ENCODE data around the gene RPS23. TPM values are rescaled to one million over a fixed set of nuclear protein-coding genes. Genes with fewer than 3 reads are reported as not detected.
A peak's percentile ranks its signal among the peaks of the same experiment; 100 is the strongest.

Gene RPS23
- total RNA-seq, 1 donor from 2014 or later: 5,433 TPM

DNA sequence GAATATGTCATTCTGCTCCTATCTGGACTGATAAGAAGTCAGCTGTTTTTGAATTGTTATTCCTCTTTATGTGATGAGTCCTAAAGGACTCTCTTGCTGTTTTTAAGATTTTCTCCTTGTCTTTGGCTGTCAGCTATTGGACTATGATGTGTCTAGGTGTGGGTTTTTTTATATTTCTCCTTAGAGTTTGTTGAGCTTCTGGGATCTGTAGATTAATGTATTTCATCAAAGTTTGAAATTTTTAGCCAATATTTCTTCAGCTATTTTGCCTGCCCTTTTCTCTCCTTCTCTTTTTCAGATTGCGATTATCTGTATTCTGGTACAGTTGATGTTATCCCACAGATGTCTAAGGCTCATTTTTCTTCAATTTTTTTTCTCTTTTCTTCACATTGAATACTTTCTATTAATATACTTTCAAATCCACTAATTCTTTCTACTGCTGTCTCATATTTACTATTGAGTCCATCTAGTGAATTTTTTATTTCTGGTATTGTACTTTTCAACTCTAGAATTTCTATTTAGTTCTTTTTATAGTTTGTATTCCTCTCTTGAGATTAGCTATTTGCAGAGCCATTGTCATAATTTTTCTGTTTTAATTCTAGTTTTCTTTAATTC, 31.1 kb downstream of the RPS23 start:
- Mint-ChIP-seq H3K27me3 (ENCODE audit: insufficient read depth, low read depth) (no peaks in the 10 kb centered on the region), H3K4me1 (no peaks in the 10 kb centered on the region), H3K27ac (no peak overlapping the region), H3K9me3 (peaks cover 18% of the 10 kb centered on the region), H3K4me3 (no peak overlapping the region), H3K36me3 (peaks cover 8% of the 10 kb centered on the region)
- H3K27me3 ChIP-seq: no peaks in the 10 kb centered on the region
- H3K4me2 ChIP-seq: no peak overlapping the region
- H3K27ac ChIP-seq: no peak overlapping the region
- H3K9ac ChIP-seq: no peak overlapping the region
- H3K4me3 ChIP-seq: no peak overlapping the region
- H3K4me1 ChIP-seq: no peaks in the 10 kb centered on the region
- no peaks in the 10 kb centered on the region for H3K79me2 ChIP-seq (ENCODE audit: low read depth)
- DNase-seq (ENCODE audit: low spot score): no peak
- H3K36me3 ChIP-seq: no peaks in the 10 kb centered on the region
- peaks cover 6% of the 10 kb centered on the region for H3K9me3 ChIP-seq (ENCODE audit: low read depth)
- H3F3A ChIP-seq (ENCODE audit: low read depth): no peaks in the 10 kb centered on the region
- H4K20me1 ChIP-seq (ENCODE audit: low read depth): no peaks in the 10 kb centered on the region
- no peak for TF ChIP-seq EZH2 (IDR thresholded peaks at IDR 0.05)
- no peak for TF ChIP-seq EZH2phosphoT487 (IDR thresholded peaks at IDR 0.05)
- no peak for TF ChIP-seq CTCF (IDR thresholded peaks at IDR 0.05)
- H2AFZ ChIP-seq (replicated peaks): no peak overlapping the region

- Mint-ChIP-seq H3K9me3 (peaks cover 18% of the 10 kb centered on the region), H3K36me3 (peaks cover 8% of the 10 kb centered on the region), H3K27ac (no peak overlapping the region), H3K4me1 (no peaks in the 10 kb centered on the region), H3K27me3 (ENCODE audit: insufficient read depth, low read depth) (no peaks in the 10 kb centered on the region), H3K4me3 (no peak overlapping the region)
- no peaks in the 10 kb centered on the region for H4K20me1 ChIP-seq (ENCODE audit: low read depth)
- no peaks in the 10 kb centered on the region for H3K79me2 ChIP-seq (ENCODE audit: low read depth)
- no peaks in the 10 kb centered on the region for H3K4me1 ChIP-seq
- no peak overlapping the region for H3K9ac ChIP-seq
- H3K27me3 ChIP-seq: no peaks in the 10 kb centered on the region
- DNase-seq (ENCODE audit: low spot score): no peak
- H3F3A ChIP-seq (ENCODE audit: low read depth): no peaks in the 10 kb centered on the region
- no peak overlapping the region for H3K4me2 ChIP-seq
- no peak overlapping the region for H2AFZ ChIP-seq (replicated peaks)
- H3K4me3 ChIP-seq: no peak overlapping the region
- no peaks in the 10 kb centered on the region for H3K36me3 ChIP-seq
- H3K27ac ChIP-seq: no peak overlapping the region
- H3K9me3 ChIP-seq (ENCODE audit: low read depth): peaks cover 6% of the 10 kb centered on the region
- TF ChIP-seq EZH2 (IDR thresholded peaks at IDR 0.05): no peak
- TF ChIP-seq CTCF (IDR thresholded peaks at IDR 0.05): peak; percentile 24
These were observed 33.1 kb downstream of the RPS23 start for GRCh38 chr5:82244854-82245635.

DNA sequence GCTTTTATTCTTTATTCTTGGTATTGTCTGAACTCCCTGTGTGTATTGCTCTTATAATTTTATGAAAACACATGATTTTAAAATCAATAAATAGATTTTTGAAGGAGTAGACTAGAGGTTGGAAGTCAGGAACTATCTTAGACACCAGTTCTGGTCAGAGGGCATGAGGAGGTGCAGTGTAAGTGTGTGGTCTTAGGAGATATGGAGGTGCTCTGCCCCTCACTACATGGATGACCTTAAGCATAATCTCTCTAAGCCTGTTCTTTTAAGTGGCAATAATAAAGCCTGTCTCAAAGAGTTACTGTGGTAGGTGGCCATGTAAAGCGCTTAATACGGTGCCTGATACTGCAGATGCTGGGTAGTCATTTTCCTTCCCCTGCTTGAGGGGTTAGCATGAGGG, 34.0 kb downstream of the RPS23 start:
- DNase-seq (ENCODE audit: low spot score): no peak
- Histone ChIP-seq H3K27me3 (no peaks in the 10 kb centered on the region), H3K36me3 (no peaks in the 10 kb centered on the region), H3K4me1 (no peaks in the 10 kb centered on the region), H3K9me3 (ENCODE audit: low read depth) (peaks cover 6% of the 10 kb centered on the region), H2AFZ (replicated peaks) (no peak overlapping the region), H3K79me2 (ENCODE audit: low read depth) (no peaks in the 10 kb centered on the region), H4K20me1 (ENCODE audit: low read depth) (no peaks in the 10 kb centered on the region), H3K9ac (no peak overlapping the region), H3K4me3 (no peak overlapping the region), H3F3A (ENCODE audit: low read depth) (no peaks in the 10 kb centered on the region), H3K27ac (no peak overlapping the region), H3K4me2 (no peak overlapping the region)
- Mint-ChIP-seq H3K27me3 (ENCODE audit: insufficient read depth, low read depth) (no peaks in the 10 kb centered on the region), H3K36me3 (peaks cover 8% of the 10 kb centered on the region), H3K27ac (no peak overlapping the region), H3K4me3 (no peak overlapping the region), H3K4me1 (no peaks in the 10 kb centered on the region), H3K9me3 (peaks cover 18% of the 10 kb centered on the region)
- TF ChIP-seq CTCF (IDR thresholded peaks at IDR 0.05) (no peak), EZH2phosphoT487 (IDR thresholded peaks at IDR 0.05) (no peak), EZH2 (IDR thresholded peaks at IDR 0.05) (no peak)

Data from neural progenitor cell (in vitro differentiated cells).